ENCODE data around the gene ZCCHC24.

Gene ZCCHC24

DNA sequence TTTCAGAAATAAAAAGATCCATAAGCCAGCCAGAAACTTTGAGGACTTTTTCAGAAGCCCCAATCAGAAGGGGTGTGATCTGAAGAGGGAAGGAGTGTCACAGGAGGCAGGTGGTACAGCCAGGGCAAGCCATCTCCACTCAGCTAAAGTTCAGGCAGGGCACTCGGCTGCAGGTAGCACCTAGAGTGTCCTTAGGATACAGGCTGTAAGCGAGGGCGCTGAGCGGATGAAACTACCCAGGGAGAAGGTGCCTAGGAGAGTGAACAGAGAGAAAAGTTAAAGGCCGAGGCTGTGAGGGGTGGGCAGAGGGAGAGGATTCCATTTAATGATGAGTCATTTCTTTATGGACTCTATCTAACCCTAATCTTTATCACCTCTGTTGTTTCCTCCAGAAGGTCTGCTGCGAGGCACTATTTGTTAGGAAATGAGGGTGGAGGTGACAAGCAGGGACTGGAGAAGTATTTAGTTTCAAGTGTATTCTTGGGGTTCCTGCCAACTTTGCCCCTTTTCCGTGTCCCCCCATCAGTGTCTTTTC lies 29.8 kb upstream of the ZCCHC24 start:
- no peak overlapping the region for H3K27ac ChIP-seq (ENCODE audit: low read depth, low read length)
- no peak overlapping the region for H3K4me3 ChIP-seq (ENCODE audit: low read length)
- H3K4me2 ChIP-seq (ENCODE audit: low read length) = no peak overlapping the region
- H4K20me1 ChIP-seq (ENCODE audit: control insufficient read depth, insufficient read depth, low read depth, low read length) = no peaks in the 10 kb centered on the region
- no peaks in the 10 kb centered on the region for H3K9me2 ChIP-seq (replicated peaks; ENCODE audit: control insufficient read depth, low read length)
- H3K36me3 ChIP-seq (ENCODE audit: control insufficient read depth, low read length) = no peaks in the 10 kb centered on the region
- no peaks in the 10 kb centered on the region for H3K9me3 ChIP-seq (ENCODE audit: control insufficient read depth, insufficient read depth, low read length)
- H3K79me2 ChIP-seq (ENCODE audit: control insufficient read depth, low read length) = no peaks in the 10 kb centered on the region
- H3K27me3 ChIP-seq (ENCODE audit: control insufficient read depth, low read length) = peaks cover 9% of the 10 kb centered on the region; the same call in 1 of the 2 replicates
- H3K4me1 ChIP-seq (ENCODE audit: control insufficient read depth, low read length) = no peaks in the 10 kb centered on the region
- H3F3A ChIP-seq (ENCODE audit: control insufficient read depth, insufficient read depth) = no peaks in the 10 kb centered on the region
- TF ChIP-seq EZH2phosphoT487 (IDR thresholded peaks at IDR 0.05; ENCODE audit: borderline replicate concordance, low read length) (no peak), CTCF (IDR thresholded peaks at IDR 0.05; ENCODE audit: low read depth, low read length, poor library complexity, severe bottlenecking) (no peak)

DNA sequence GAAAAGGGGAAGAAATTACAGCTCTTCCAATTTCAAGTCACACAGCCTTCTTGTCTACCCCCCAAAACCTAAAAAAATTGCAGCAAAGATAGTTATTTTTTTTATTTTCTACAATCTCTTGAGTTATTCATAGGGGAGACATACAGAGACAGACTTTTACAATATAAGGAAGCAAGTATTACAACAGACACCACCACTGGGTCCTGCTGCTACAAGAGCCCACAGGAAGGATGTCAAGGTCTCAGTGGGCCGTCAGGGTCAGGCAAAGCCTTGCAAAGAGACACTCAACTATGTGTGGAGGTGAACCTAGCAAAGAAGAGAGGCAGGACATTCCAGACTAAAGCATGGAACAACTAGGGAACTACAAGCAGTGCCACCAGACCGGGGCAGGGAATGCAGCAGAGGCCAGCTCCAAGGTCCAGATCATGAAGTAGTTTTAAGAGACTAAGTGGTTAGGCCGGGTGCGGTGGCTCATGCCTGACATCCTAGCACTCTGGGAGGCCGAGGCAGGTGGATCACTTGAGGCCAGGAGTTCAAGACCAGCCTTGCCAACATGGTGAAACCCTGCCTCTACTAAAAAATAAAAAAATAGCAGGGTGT lies 28.2 kb upstream of the ZCCHC24 start:
- H3K4me1 ChIP-seq (ENCODE audit: control insufficient read depth, low read length) = no peaks in the 10 kb centered on the region
- no peaks in the 10 kb centered on the region for H3F3A ChIP-seq (ENCODE audit: control insufficient read depth, insufficient read depth)
- TF ChIP-seq EZH2phosphoT487 (IDR thresholded peaks at IDR 0.05; ENCODE audit: borderline replicate concordance, low read length) (no peak), CTCF (IDR thresholded peaks at IDR 0.05; ENCODE audit: low read depth, low read length, poor library complexity, severe bottlenecking) (no peak)
- peaks cover 9% of the 10 kb centered on the region; the same call in 1 of the 2 replicates for H3K27me3 ChIP-seq (ENCODE audit: control insufficient read depth, low read length)
- no peaks in the 10 kb centered on the region for H3K9me2 ChIP-seq (replicated peaks; ENCODE audit: control insufficient read depth, low read length)
- H3K27ac ChIP-seq (ENCODE audit: low read depth, low read length) = no peak overlapping the region
- H4K20me1 ChIP-seq (ENCODE audit: control insufficient read depth, insufficient read depth, low read depth, low read length) = no peaks in the 10 kb centered on the region
- H3K9me3 ChIP-seq (ENCODE audit: control insufficient read depth, insufficient read depth, low read length) = no peaks in the 10 kb centered on the region
- no peaks in the 10 kb centered on the region for H3K36me3 ChIP-seq (ENCODE audit: control insufficient read depth, low read length)
- H3K4me2 ChIP-seq (ENCODE audit: low read length) = no peak overlapping the region
- no peaks in the 10 kb centered on the region for H3K79me2 ChIP-seq (ENCODE audit: control insufficient read depth, low read length)
- H3K4me3 ChIP-seq (ENCODE audit: low read length) = no peak overlapping the region

DNA sequence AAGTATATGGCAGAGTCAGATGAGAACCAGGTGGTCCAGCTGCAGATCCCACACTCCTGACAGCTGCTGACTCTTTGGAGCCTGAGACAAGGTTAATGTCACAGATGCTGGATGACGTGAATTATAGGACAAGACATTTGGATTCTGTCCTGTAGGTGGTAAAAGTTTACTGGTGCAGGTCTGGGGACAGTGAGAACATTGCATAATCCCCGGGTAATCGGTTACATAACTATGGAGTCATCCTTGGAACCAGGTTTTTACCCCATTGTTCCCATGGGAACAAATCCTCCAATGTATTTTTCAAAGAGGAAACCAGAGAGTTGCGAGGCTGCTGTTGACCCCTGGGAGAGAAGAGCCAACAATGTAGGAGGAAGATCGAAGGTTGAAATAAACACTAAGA lies 27.5 kb upstream of the ZCCHC24 start:
- no peaks in the 10 kb centered on the region for H3K4me1 ChIP-seq (ENCODE audit: control insufficient read depth, low read length)
- H3F3A ChIP-seq (ENCODE audit: control insufficient read depth, insufficient read depth) = no peaks in the 10 kb centered on the region
- H3K4me2 ChIP-seq (ENCODE audit: low read length) = no peak overlapping the region
- TF ChIP-seq EZH2phosphoT487 (IDR thresholded peaks at IDR 0.05; ENCODE audit: borderline replicate concordance, low read length) = no peak
- TF ChIP-seq CTCF (IDR thresholded peaks at IDR 0.05; ENCODE audit: low read depth, low read length, poor library complexity, severe bottlenecking) = no peak
- H3K79me2 ChIP-seq (ENCODE audit: control insufficient read depth, low read length) = no peaks in the 10 kb centered on the region
- H3K27me3 ChIP-seq (ENCODE audit: control insufficient read depth, low read length) = peaks cover 9% of the 10 kb centered on the region; the same call in 1 of the 2 replicates
- no peaks in the 10 kb centered on the region for H3K9me3 ChIP-seq (ENCODE audit: control insufficient read depth, insufficient read depth, low read length)
- H4K20me1 ChIP-seq (ENCODE audit: control insufficient read depth, insufficient read depth, low read depth, low read length) = no peaks in the 10 kb centered on the region
- no peaks in the 10 kb centered on the region for H3K36me3 ChIP-seq (ENCODE audit: control insufficient read depth, low read length)
- H3K4me3 ChIP-seq (ENCODE audit: low read length) = no peak overlapping the region
- H3K27ac ChIP-seq (ENCODE audit: low read depth, low read length) = no peak overlapping the region
- H3K9me2 ChIP-seq (replicated peaks; ENCODE audit: control insufficient read depth, low read length) = no peaks in the 10 kb centered on the region

All from DOHH2 (cell line).